ENCODE results near the gene LYRM9. TPM values are rescaled to one million over a fixed set of nuclear protein-coding genes. Genes with fewer than 3 reads are reported as not detected.

The LYRM9 gene
- total and polyA plus RNA-seq, 2 of the 8 experiments (the other 6 are each of a cell fraction or from before 2014, with no cell fraction given) = 4.3 to 5.2 TPM

GRCh38 chr17:27888067-27888466 is 5.1 kb downstream of the LYRM9 start:
- 93% methylated on average over 2 of the region's 2 CpGs; no CpG with 5 or more reads in 1 of the 2 experiments for WGBS, 2 experiments (ENCODE audit: extremely low coverage in 1 of 2, insufficient coverage in 1 of 2, insufficient read length in 1 of 2, insufficient replicate concordance in 2 of 2, low coverage in 1 of 2, low lambda C conversion rate in 2 of 2, missing lambda C conversion rate in 1 of 2)

More at GRCh38 chr17:27888067-27888466, 5.1 kb downstream of the LYRM9 start:
- no peak overlapping the region for H2BK20ac ChIP-seq (ENCODE audit: low read length)
- H3K27ac ChIP-seq (ENCODE audit: low read depth, low read length) = no peak overlapping the region
- DNase-seq (ENCODE audit: low read depth in 1 of 2, low spot score in 2 of 2) (no peak), FAIRE-seq (no peak)
- H2BK15ac ChIP-seq (ENCODE audit: low read length) = no peak overlapping the region
- H3K23me2 ChIP-seq (ENCODE audit: low read depth, low read length) = peaks cover 3% of the 10 kb centered on the region; the same call in 1 of the 2 replicates
- H3K27me3 ChIP-seq (replicated peaks in 1 of 4; ENCODE audit: control insufficient read depth in 3 of 4, extremely low read depth in 1 of 4, insufficient read depth in 3 of 4, low read length in 3 of 4) = peaks cover 0 to 6% (median 0%) of the 10 kb centered on the region in 4 experiments; a peak in 2 of 7 replicates
- peaks cover 6 to 34% (median 15%) of the 10 kb centered on the region in 4 experiments; a peak in 6 of 7 replicates for H3K4me1 ChIP-seq (replicated peaks in 1 of 4; ENCODE audit: control insufficient read depth in 3 of 4, insufficient read depth in 4 of 4, low read length in 3 of 4)
- no peak overlapping the region for H4K8ac ChIP-seq (ENCODE audit: extremely low read depth, insufficient read depth, low read length)
- no peak overlapping the region for H3K56ac ChIP-seq (replicated peaks; ENCODE audit: insufficient read length, low read depth, low read length)
- H2BK5ac ChIP-seq (ENCODE audit: low read depth, low read length) = peak overlapping the region; percentile 55; the same call in 1 of the 2 replicates
- H2BK12ac ChIP-seq (ENCODE audit: low read depth, low read length) = peak overlapping the region; percentile 95
- POLR2A ChIA-PET (ENCODE audit: partially characterized antibody) = no interaction called here
- H3K4me2 ChIP-seq (ENCODE audit: insufficient read depth in 1 of 2, low read depth in 2 of 2, low read length in 2 of 2) = peak overlapping the region in 1 of 2 experiments; percentile 33; a peak in 2 of 4 replicates
- no peak overlapping the region for H2AFZ ChIP-seq (ENCODE audit: low read length)
- peak overlapping the region; percentile 45 for H3K4ac ChIP-seq (replicated peaks; ENCODE audit: insufficient read length, low read depth, low read length)
- TF ChIP-seq CHD1 (IDR thresholded peaks at IDR 0.05; ENCODE audit: low read depth, low read length) = no peak
- TF ChIP-seq JUN (IDR thresholded peaks at IDR 0.05; ENCODE audit: low read depth, low read length) = no peak
- no peak for TF ChIP-seq KDM5A (IDR thresholded peaks at IDR 0.05; ENCODE audit: low read length)
- TF ChIP-seq EGR1 (IDR thresholded peaks at IDR 0.05; ENCODE audit: borderline replicate concordance, low read depth, low read length) = no peak
- TF ChIP-seq CHD2 (IDR thresholded peaks at IDR 0.05; ENCODE audit: low read length) = no peak
- TF ChIP-seq ATF2 (IDR thresholded peaks at IDR 0.05; ENCODE audit: low read length) = no peak
- H3K9me3 ChIP-seq (ENCODE audit: insufficient read depth in 2 of 2, low read depth in 1 of 2, low read length in 1 of 2) = no peaks in the 10 kb centered on the region
- H3K79me2 ChIP-seq (ENCODE audit: control insufficient read depth in 1 of 2, insufficient read depth in 2 of 2, low read length in 2 of 2) = no peaks in the 10 kb centered on the region
- no peak overlapping the region for H3K14ac ChIP-seq (ENCODE audit: insufficient read length)
- H4K20me1 ChIP-seq (replicated peaks in 1 of 2; ENCODE audit: control insufficient read depth in 1 of 2, insufficient read depth in 2 of 2, low read length in 2 of 2) = no peaks in the 10 kb centered on the region
- no peak overlapping the region for H3K9ac ChIP-seq (replicated peaks in 1 of 4; ENCODE audit: extremely low read depth in 1 of 4, low read depth in 3 of 4, low read length in 3 of 4)
- H4K91ac ChIP-seq (replicated peaks; ENCODE audit: insufficient read length, low read length) = peak overlapping the region; percentile 58
- H3K79me1 ChIP-seq (ENCODE audit: low read depth, low read length) = no peaks in the 10 kb centered on the region
- H3K23ac ChIP-seq (ENCODE audit: insufficient read length) = no peak overlapping the region
- peak overlapping the region; percentile 84 for H2AK5ac ChIP-seq (ENCODE audit: low read depth, low read length)
- H4K5ac ChIP-seq (ENCODE audit: insufficient read length, low read depth, low read length) = no peak overlapping the region
- CTCF ChIA-PET (ENCODE audit: partially characterized antibody) = interaction anchor here (0.7 to 16.1 kb wide), 5 partner anchors 8 to 537 kb away, joined by 3 to 299 read pairs (median 9); no protein-coding TSS in a partner anchor
- no peak overlapping the region for H3K4me3 ChIP-seq (ENCODE audit: extremely low read depth in 1 of 4, insufficient read depth in 2 of 4, low read depth in 3 of 4, low read length in 4 of 4)
- no peaks in the 10 kb centered on the region for H3K36me3 ChIP-seq (ENCODE audit: control insufficient read depth in 2 of 4, insufficient read depth in 4 of 4, low read length in 3 of 4)
- H2BK120ac ChIP-seq (replicated peaks; ENCODE audit: low read depth, low read length) = peak overlapping the region; percentile 16
- peak overlapping the region; percentile 76 for H3K18ac ChIP-seq (ENCODE audit: extremely low read depth, low read length)

Data from H1 (cell line).